GM18907 (cell line): Measurements from ENCODE around the gene NFE2L2.
"Not testable (repeated sequence)": the region's sequence is repeated elsewhere in the genome, so short reads cannot be mapped to it uniquely, and the experiment has no call there.

ENCODE experiments used
- ATAC-seq: cut with Tn5 transposase; IDR thresholded peaks from one replicate; pipeline ENCODE4 v1.9.1; 2021; ENCODE audit warnings: mild to moderate bottlenecking, moderate library complexity; ENCODE audit not compliant: unreplicated experiment

Gene NFE2L2

DNA sequence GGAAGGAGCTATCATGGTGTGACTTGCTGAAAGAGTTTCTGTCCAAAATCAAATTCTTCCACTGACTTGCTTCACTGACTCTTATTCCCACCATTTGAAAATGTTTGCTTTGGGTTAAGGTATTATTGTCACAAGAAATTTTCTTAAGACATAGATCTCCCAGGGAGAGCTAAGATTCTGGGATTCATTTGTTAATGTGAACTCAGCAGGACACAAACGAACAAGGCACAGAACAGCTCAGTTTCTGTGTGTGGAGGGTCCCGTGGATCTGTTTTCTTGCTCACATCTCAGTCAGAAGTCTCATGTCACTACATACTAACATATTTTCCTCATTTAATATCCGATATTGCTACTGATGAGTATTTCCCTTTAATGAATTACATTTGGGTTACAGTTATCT lies 60.1 kb downstream of the NFE2L2 start:
- ATAC-seq = no peak

DNA sequence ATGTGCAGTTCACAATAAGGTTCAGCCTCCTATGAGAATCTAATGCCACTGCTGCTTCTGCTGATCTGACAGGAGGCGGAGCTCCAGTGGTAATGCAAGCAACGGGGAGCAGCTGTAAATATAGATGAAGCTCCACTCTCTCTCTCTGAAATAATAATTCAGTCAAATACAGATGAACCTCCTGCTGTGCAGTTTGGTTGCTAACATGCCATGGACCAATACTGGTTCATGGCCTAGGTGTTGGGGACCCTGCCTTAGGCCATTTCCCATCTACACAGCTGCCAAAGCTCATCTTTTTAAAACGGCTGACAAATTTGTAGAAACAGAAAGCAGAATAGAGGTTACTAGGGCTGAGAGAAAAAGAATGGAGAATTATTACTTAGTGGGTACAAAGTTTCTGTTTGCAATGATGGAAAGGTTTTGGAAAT lies 62.6 kb downstream of the NFE2L2 start:
- ATAC-seq = no peak

DNA sequence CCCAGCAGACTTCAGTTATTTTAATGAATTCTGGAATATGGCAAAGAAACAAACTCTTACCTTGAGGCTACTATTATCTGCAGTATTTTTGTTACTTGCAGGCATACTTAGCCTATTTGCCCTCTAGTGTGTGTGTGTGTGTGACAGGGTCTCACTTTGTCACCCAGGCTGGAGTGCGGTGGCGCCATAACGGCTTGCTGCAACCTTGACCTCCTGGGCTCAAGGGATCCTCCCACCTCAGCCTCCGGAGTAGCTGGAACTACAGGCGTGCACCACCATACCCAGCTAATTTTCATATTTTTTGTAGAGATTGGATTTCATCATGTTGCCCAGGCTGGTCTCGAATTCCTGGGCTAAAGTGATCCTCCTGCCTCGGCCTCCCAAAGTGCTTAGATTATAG lies 64.1 kb downstream of the NFE2L2 start:
- ATAC-seq = not testable (repeated sequence)

DNA sequence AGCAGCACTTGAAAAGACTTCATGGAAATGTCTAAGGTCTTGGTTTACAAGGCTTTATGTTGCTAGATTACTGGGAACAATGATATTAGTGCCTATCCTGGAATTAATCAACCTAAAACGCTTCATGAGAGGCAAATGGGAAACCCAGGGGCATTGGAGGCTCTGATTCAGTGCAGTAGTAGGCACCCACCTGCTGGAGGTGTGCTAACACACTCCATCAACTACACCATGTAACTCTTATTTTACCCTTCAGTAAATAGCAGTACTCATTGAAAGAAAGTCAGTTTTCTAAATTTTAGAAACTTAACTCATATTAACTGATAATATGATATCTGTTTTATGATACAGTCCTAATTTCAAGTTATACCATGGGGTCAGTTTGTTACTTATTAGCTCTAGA lies 69.3 kb downstream of the NFE2L2 start:
- ATAC-seq = no peak

DNA sequence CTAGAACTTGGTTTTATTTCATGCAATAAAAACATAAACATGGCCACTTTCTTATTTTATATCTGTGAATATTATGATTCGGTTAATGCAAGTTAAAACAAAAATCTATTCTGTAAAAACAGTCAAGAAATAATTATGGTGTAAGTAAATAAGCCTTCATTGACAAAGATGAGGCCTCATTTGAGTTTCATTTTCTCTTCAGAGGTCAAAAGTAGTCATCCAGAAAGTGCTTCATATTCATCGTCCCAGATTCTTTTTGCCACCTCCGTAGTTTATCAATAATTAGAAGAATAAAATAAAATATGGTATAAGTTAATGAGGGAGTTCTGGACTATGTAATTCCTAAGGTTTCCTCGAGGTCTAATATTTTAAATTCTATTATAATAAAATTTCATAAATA lies 71.3 kb downstream of the NFE2L2 start:
- no peak for ATAC-seq

DNA sequence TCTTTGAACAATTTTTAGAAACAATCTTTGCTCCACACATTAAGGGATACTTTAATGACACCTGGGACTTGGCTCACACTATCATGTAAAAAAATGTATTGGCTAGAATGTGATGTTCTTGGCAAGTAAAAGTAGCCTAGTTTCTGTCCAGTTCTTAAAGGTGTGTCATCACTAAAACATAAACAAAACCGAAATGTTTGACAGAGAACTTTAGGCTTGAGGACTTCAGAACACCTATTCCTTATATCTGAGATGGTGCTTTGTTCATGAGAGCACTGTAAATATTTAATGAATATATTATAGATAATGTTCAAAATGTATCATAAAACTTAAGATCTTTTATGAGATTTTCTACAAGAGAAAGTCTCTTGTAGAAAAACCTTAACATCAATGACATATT lies 71.7 kb downstream of the NFE2L2 start:
- ATAC-seq = no peak

DNA sequence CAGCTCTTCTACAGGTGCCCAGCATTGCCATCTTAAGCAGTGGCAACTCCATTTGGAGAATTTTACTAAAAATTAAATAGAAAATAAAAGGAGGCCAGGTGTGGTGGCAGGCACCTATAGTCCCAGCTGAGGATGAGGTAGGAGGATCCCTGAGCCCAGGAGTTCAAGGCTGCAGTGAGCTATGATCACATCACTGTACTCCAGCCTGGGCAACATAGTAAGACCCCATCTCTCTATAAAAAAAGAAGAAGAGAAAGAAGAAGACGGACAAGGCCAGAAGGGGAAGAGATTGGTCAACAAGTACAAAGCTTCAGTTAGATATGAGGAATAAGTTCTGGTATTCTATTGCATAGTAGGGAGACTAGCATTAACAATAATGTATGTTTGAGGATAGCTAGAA lies 73.6 kb downstream of the NFE2L2 start:
- no peak for ATAC-seq

DNA sequence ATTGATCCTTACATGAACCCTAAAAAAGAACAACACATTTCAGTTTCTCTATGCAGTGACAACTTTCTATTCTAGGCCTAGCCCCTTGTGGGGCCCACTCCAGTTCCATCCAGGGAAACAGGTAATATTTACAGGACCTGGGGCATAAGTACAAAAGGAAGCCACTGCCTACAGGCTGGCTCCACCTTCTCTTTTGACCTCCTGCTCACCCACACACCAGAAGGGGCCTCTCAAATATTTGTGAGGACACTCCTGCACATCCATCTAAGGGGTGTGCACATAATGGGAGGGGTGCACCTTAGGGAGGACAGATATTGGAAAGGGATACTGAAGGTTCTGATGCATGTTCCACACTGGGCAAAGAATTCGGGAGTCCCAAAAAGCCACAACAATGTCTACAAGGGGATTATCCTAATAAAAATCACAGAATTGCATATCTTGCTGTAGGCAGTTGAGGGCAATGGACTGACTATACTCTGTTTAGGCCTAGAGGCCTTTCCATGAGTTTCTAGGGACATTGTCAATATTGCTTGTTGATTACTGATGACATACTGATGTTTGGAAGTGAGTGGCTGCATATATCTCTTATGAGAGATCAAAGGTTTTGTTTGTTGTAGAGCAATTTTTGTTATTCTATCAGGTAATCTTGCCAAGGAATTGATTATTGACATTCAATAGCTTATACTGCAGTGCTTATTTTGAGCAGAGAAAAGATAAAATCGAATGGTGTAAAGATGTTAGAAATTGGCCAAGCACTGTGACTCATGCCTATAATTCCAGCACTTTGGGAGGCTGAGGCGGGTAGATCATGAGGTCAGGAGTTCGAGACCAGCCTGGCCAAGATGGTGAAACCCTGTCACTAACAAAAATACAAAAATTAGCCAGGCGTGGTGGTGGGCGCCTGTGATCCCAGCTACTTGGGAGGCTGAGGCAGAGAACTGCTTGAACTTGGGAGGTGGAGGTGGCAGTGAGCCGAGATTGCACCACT lies 75.8 kb downstream of the NFE2L2 start:
- no peak for ATAC-seq

DNA sequence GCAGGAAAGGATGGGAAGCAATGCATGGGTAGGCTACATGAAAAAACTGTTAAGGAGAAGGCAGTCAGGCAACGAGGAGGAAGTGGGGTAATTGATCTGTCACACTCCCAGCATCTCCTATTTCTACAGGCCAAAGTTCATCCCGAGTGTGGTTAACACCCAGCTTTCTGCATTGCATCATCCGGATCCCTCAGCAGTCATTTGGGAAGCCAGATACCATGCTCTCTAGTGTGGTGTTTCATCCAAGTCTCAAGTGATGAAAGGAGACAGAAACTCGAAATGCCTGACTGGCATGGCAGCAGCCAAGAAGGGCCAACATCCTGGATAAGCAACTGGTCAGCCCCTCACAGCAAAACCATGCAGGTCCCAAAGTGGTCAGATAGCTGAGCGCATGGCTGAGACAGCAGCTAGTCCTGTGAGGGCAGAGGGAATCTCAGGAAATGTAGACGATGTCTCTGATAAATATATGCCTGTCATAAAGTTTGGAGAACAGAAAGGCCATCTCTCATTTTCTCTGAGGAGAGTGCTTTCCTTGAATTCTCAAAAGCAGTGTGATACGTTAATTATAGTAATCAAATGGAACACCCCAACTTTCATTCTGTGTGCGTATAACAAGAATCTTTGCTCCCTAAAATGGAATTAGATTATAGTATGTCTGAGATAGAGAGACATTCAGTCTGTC lies 76.8 kb downstream of the NFE2L2 start:
- ATAC-seq = no peak

DNA sequence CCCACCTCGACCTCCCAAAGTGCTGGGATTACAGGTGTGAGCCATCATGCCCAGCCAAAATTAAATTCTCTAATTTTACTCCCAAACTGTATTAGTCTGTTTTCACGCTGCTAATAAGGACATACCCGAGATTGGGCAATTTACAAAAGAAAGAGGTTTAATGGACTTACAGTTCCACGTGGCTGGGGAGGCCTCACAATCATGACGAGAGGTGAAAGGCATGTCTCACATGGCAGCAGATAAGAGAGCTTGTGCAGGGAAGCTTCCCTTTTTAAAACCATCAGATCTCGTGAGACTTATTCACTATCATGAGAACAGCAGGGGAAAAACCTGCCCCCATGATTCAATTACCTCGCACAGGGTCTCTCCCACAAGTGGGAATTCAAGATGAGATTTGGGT lies 78.5 kb downstream of the NFE2L2 start:
- ATAC-seq = not testable (repeated sequence)

DNA sequence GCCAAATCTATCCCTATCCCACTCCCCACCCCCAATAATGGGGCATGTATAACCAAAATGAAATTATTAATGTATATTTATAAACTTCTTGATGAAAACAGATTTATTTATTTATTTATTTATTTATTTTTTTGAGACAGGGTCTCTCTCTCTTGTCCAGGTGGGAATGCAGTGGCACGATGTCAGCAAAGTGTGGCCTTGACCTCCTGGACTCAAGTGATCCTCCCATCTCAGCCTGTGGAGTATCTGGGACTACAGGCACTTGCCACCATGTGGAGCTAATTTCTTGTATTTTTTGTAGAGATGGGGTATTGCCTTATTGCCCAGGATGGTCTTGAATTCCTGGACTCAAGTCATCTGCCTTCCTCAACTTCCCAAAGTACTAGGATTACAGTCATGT lies 79.9 kb downstream of the NFE2L2 start:
- ATAC-seq = no peak

DNA sequence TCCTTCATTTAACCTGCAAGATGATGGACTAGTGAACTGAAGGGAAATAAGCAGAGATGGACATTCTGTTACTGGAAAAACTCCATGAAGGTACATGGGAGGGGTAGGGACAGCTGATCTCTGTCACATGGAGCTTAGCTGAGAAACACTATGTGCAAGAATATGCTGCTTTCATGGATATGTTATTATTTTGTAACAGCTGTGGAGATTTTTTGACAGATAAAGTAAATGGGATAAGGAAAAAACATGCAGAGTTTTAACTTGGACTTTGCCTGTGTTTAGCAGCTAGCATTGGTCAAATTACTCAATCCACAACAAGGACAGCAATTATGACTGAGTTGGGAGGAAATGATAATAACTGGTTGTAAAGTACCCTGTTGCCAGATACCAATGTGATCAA lies 80.7 kb downstream of the NFE2L2 start:
- ATAC-seq = no peak
